ENCODE data around the gene TNFRSF19.

DNA sequence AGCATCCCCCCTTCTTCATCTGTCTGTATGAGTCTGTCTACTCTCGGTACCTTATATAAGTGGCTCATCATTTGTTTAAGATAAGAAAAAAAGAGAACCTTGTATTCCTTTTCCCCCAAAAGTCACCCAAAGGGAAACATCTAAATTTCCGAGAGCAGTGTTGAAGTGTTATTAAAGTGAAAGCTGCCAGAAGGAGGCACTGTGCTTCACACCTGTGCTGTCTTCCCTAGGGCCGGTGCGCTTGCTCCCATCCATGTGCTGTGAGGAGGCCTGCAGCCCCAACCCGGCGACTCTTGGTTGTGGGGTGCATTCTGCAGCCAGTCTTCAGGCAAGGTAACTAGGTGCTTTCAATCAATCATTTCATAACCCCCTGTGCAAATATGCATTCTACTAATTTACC, 97.5 kb downstream of the TNFRSF19 start:
- TF ChIP-seq, protein P1, sequence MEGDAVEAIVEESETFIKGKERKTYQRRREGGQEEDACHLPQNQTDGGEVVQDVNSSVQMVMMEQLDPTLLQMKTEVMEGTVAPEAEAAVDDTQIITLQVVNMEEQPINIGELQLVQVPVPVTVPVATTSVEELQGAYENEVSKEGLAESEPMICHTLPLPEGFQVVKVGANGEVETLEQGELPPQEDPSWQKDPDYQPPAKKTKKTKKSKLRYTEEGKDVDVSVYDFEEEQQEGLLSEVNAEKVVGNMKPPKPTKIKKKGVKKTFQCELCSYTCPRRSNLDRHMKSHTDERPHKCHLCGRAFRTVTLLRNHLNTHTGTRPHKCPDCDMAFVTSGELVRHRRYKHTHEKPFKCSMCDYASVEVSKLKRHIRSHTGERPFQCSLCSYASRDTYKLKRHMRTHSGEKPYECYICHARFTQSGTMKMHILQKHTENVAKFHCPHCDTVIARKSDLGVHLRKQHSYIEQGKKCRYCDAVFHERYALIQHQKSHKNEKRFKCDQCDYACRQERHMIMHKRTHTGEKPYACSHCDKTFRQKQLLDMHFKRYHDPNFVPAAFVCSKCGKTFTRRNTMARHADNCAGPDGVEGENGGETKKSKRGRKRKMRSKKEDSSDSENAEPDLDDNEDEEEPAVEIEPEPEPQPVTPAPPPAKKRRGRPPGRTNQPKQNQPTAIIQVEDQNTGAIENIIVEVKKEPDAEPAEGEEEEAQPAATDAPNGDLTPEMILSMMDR (conservative IDR thresholded peaks at IDR 0.05), result no peak
- no peak for TF ChIP-seq EZH2 (IDR thresholded peaks at IDR 0.05; ENCODE audit: low read depth)

All from PC-9 (cell line).